22Rv1 (cell line): Measurements from ENCODE around the gene DNM1.

Experiments used
- H3K27ac ChIP-seq: fragments of 450-650 bp; 2 replicates; pipeline ENCODE4 v1.5.1; 2017
- ZFX ChIP-seq: fragments of 450-650 bp; IDR thresholded peaks from 2 replicates; pipeline ENCODE4 v1.6.1; 2017; ENCODE audit warnings: antibody characterized with exemption, borderline replicate concordance
- TF ChIP-seq, protein P1 (sequence below): fragments of 450-650 bp; IDR thresholded peaks from 2 replicates; pipeline ENCODE4 v1.5.1; 2017; ENCODE audit warnings: mild to moderate bottlenecking

The DNM1 gene

GRCh38 chr9:128208386-128208785 is 5.2 kb downstream of the DNM1 start:
- H3K27ac ChIP-seq, result no peak overlapping the region
- no peak for TF ChIP-seq ZFX
- TF ChIP-seq, protein P1, sequence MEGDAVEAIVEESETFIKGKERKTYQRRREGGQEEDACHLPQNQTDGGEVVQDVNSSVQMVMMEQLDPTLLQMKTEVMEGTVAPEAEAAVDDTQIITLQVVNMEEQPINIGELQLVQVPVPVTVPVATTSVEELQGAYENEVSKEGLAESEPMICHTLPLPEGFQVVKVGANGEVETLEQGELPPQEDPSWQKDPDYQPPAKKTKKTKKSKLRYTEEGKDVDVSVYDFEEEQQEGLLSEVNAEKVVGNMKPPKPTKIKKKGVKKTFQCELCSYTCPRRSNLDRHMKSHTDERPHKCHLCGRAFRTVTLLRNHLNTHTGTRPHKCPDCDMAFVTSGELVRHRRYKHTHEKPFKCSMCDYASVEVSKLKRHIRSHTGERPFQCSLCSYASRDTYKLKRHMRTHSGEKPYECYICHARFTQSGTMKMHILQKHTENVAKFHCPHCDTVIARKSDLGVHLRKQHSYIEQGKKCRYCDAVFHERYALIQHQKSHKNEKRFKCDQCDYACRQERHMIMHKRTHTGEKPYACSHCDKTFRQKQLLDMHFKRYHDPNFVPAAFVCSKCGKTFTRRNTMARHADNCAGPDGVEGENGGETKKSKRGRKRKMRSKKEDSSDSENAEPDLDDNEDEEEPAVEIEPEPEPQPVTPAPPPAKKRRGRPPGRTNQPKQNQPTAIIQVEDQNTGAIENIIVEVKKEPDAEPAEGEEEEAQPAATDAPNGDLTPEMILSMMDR, result no peak

GRCh38 chr9:128208946-128209669 is 5.9 kb downstream of the DNM1 start:
- H3K27ac ChIP-seq, result no peak overlapping the region
- no peak for TF ChIP-seq ZFX
- TF ChIP-seq, protein P1, result no peak

GRCh38 chr9:128211186-128211980 is 8.2 kb downstream of the DNM1 start:
- H3K27ac ChIP-seq, result no peak overlapping the region
- no peak for TF ChIP-seq ZFX
- TF ChIP-seq, protein P1, result no peak

GRCh38 chr9:128211981-128212281 is 8.8 kb downstream of the DNM1 start:
- H3K27ac ChIP-seq, result no peak overlapping the region
- TF ChIP-seq, protein P1, result no peak
- no peak for TF ChIP-seq ZFX

- H3K27ac ChIP-seq, result no peak overlapping the region
Measured at GRCh38 chr9:128213746-128214497, 10.7 kb downstream of the DNM1 start.

DNA sequence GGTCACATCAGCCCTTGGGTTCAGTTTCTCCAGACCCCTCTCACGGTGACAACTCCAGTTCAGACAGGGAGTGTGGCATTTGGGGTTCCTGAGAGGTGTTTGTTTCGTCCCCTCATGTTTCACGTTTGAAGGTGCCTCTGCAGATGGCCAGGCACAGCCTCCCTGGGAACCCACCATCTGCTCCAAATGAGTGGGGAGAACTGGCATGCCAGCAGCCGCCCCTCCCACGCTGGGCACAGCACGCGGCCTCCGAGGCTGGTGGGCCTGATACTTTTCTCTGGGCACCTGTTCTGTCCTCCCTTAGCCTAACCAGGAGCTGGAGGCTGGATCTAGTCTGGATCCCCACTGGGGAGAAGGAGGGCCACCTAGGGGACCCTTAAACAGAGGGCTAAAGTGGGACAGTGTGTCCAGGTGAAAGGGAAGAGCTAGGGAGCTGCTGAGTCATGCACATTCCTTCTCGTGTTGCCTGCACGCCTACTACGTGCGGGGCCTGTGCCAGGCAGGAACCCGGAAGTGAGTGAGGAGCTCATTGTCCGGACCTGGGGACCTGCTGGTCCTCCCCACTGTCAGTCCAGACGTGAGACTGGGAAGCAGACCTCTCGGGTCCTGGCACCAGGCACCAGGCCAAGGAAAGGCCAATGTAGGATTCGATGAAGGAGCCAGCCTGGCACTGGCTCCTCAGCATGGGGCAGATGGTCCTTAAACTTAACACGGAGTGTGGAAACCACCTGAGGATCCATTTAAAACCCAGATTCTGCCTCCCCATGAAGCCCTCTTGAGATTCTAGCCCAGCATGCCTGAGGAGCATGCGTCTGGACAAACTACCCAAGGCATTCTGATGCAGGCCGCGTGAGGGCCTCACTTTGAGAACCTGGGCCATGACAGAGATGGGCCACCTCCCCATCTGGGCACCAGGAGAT is 11.7 kb downstream of the DNM1 start:
- H3K27ac ChIP-seq, result no peak overlapping the region
- TF ChIP-seq, protein P1, result no peak
- TF ChIP-seq ZFX, result no peak

More at GRCh38 chr9:128213746-128214497, 10.7 kb downstream of the DNM1 start:
- no peak for TF ChIP-seq ZFX
- TF ChIP-seq, protein P1, result no peak
